Anterior cingulate cortex (tissue), 58 donors: Measurements from ENCODE around the gene SALL1.

ENCODE experiments used
- DNase-seq, 58 donors: peaks; one replicate each; lab custom pipeline; 2025; lab: John Stamatoyannopoulos, UW

The SALL1 gene

GRCh38 chr16:51159296-51159695, 8.2 kb upstream of the SALL1 start:
- DNase-seq = no peak

- DNase-seq = no peak
Measured at GRCh38 chr16:51157698-51158097, 6.6 kb upstream of the SALL1 start.

- DNase-seq = no peak
Measured at GRCh38 chr16:51156807-51157200, 5.7 kb upstream of the SALL1 start.

- peak in 11 of 58 donors; percentile 13 to 58 (median 27) for DNase-seq
Measured at GRCh38 chr16:51155820-51156806, 5.0 kb upstream of the SALL1 start.

GRCh38 chr16:51155199-51155607, 4.1 kb upstream of the SALL1 start:
- peak in 12 of 58 donors; percentile 12 to 57 (median 36) for DNase-seq

GRCh38 chr16:51154271-51155171, 3.5 kb upstream of the SALL1 start:
- peak in 35 of 58 donors; percentile 16 to 69 (median 44) for DNase-seq

GRCh38 chr16:51153577-51154031, 2.5 kb upstream of the SALL1 start:
- peak in 20 of 58 donors; percentile 13 to 70 (median 30) for DNase-seq

- peak in 19 of 58 donors; percentile 25 to 84 (median 68) for DNase-seq
Measured at GRCh38 chr16:51152691-51153576, 1.9 kb upstream of the SALL1 start.

- peak in 57 of 58 donors; percentile 22 to 96 (median 88) for DNase-seq
Measured at GRCh38 chr16:51151961-51152663, 1.0 kb upstream of the SALL1 start.

GRCh38 chr16:51151435-51151960, 428 bp upstream of the SALL1 start:
- peak in 56 of 58 donors; percentile 41 to 97 (median 86) for DNase-seq

- peak in 6 of 58 donors; percentile 16 to 49 (median 44) for DNase-seq
Measured at GRCh38 chr16:51150165-51150887, 744 bp downstream of the SALL1 start.

GRCh38 chr16:51149721-51150164, 1.3 kb downstream of the SALL1 start:
- peak in 4 of 58 donors; percentile 10 to 36 (median 28) for DNase-seq

- no peak for DNase-seq
Measured at GRCh38 chr16:51149251-51149661, 1.8 kb downstream of the SALL1 start.

- DNase-seq = no peak
Measured at GRCh38 chr16:51148678-51149228, 2.3 kb downstream of the SALL1 start.

GRCh38 chr16:51147776-51148677, 3.0 kb downstream of the SALL1 start:
- no peak for DNase-seq

GRCh38 chr16:51146256-51146924, 4.7 kb downstream of the SALL1 start:
- peak in 1 of 58 donors; percentile 29 for DNase-seq
